NCI-H146 (cell line): ENCODE results near the gene RASSF1.

Source experiments
- DNase-seq: peaks from one replicate; lab custom pipeline; 2025; lab: John Stamatoyannopoulos, UW

RASSF1 gene

GRCh38 chr3:50365080-50365841 lies 24.6 kb upstream of the RASSF1 start:
- DNase-seq = peak; percentile 87

GRCh38 chr3:50364573-50365079 lies 24.0 kb upstream of the RASSF1 start:
- DNase-seq = no peak

DNA sequence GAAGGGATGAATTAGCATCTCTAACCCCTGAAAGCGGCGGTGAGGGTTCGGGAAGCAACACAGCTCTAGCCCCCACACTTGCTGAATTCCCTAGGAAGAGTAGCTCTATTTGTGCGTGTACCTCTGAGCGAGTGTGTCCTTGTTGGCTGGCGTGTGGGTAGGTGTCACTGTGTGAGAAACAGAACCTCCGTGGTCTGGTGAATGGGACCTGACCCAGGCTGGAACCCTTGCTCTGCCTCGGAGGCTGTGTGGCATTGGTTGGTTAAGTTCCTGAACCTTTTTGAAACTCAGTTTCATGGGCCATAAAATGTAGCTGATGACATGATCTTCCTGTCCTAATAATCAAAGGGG lies 19.1 kb upstream of the RASSF1 start:
- no peak for DNase-seq

DNA sequence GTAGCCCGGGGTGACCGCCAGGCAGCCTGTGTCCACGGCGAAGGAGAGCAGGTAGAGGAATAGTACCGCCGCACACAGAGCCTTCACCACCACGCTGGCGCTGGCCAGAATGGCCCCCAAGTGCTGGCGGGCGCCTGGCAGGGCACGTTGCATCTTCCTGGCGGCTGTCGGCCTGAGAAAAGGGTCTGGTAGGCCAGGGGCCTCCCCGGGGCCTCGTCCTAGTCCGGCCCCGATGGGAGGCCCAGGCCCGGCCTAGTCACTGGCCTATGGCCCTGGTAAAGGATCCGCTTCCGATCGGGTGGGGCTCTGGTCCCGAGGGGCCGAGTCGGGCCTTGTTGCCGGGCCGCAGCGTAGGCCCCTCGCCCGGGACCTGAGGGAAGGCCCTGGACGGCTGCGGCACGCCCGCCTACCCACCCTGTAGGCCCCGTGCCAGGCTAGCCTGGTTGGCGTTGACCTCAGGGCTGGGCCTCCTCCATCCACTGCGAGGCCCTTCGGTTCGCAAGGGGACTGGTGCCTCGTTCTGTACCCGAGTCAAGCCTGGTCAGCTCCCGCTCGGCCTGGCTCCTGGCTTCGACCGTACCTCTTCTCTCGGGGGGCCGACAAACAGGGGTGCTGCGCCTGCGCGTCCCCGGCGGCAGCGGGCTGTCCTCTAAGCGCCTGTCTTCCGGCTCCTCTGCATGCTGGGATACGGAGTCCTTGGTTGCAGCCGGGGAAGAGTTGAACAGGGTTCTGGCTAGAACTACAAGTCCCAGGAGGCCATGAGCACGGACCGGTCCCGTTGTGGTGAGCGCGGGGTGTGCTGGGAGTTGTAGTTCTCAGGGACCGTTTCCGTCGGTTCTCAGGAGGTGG lies 18.5 kb upstream of the RASSF1 start, which contains the start of gene TMEM115:
TSS of gene TMEM115 (minus strand) at position 611 of the 849 bp plus-strand sequence. CDS start at position 153, 458 bp downstream.
- DNase-seq = peak; percentile 96

GRCh38 chr3:50358355-50358910 lies 17.8 kb upstream of the RASSF1 start:
- no peak for DNase-seq

DNA sequence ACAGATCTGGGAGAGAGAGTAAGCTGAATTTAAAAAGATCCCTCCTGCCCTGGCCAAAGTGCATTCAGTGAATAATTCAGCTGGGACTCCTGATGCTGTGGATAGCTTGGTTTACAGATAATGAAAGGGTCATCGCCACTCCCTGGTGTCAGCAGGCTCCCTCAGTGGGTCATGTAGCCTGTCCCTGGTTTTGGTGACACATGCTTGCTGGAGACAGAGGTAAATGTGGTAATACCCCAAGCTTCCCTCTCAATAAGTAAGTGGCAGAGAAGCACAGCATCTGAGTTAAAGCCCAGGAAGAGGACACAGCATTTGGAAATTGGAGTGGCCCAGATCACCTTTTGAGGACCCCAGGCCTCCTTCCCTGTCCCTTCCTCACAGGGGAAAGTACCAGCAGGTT lies 16.8 kb upstream of the RASSF1 start:
- DNase-seq = no peak

DNA sequence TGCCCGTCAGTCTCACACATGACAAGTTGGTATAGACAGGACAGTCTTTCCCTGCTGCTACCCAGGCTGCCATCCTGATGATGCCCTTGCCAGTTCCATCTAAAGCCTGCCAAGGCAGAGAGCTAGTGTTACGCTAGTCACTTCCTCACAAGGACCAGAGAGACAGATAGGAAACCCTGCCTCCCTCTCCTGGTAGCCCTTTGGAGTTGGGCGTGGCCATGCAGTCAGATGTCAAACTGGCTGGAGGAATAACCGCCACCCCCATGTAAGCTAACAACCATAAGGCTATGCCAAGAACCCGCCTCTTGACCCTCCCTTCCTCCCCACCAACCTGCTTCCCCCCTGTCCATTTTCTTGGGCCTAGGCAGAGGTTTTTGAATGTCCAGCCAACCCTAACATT lies 15.9 kb upstream of the RASSF1 start:
- no peak for DNase-seq

GRCh38 chr3:50355829-50356552 lies 15.4 kb upstream of the RASSF1 start:
- DNase-seq = no peak

DNA sequence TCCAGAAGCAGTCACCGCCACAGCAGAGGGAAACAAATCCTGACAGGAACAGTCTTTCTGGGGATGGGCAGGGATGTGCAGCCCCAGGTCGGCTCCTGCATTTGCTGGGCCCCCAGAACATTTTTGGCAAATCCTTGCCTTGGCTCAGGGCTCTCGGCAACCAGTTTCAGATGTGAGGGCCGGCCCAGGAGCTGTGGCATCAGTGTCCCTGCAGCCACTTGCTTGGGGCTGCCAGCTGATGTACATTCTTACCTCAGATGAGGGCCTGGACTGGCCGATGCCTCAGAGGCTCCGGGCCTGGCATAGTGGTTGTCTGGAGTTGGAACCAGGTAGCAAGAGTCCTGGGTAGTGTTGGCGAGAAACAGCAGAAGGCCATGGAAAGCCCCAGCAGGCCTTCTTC lies 14.2 kb upstream of the RASSF1 start:
- no peak for DNase-seq

- DNase-seq = no peak
These were observed 13.6 kb upstream of the RASSF1 start for GRCh38 chr3:50354186-50354764.

DNA sequence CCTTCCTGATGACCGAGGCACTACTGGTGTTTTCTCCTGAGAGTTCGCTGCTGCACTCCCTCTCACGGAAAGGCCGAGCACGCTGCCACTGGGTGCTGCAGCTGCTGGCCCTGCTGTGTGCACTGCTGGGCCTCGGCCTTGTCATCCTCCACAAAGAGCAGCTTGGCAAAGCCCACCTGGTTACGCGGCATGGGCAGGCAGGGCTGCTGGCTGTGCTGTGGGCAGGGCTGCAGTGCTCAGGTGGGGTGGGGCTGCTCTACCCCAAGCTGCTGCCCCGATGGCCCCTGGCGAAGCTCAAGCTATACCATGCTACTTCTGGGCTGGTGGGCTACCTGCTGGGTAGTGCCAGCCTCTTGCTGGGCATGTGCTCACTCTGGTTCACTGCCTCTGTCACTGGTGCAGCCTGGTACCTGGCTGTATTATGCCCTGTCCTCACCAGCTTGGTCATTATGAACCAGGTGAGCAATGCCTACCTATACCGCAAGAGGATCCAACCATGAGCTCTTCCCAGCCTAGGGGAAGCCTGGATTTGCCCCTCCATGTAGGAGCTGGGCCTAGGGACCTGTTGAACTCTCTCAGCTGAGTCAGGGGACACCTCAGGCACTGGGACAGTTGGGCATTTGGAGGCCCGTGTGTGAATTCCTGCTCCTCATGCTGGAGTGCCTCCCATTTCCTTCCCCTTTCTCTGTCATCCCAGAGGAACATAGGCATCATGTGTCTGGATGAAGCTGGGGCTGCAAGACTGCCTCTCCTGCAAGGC lies 12.8 kb upstream of the RASSF1 start:
- no peak for DNase-seq

- DNase-seq = no peak
These were observed 12.1 kb upstream of the RASSF1 start for GRCh38 chr3:50352781-50353180.

DNA sequence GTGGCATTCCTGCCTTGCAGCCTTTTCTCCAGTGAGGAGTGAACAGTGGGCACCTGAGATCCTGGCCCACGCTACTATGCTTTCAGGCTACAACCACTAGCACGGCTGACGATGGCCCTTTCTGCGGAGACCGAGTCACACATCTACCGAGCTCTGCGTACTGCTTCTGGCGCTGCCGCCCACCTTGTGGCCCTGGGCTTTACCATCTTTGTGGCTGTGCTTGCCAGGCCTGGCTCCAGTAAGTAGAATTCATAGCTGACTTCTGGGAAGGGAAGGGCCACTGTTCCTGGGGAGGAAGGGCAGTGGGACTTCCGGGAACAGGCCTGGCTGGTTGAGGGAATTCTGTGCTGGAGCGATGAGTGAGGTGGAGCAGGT lies 10.7 kb upstream of the RASSF1 start:
- no peak for DNase-seq

DNA sequence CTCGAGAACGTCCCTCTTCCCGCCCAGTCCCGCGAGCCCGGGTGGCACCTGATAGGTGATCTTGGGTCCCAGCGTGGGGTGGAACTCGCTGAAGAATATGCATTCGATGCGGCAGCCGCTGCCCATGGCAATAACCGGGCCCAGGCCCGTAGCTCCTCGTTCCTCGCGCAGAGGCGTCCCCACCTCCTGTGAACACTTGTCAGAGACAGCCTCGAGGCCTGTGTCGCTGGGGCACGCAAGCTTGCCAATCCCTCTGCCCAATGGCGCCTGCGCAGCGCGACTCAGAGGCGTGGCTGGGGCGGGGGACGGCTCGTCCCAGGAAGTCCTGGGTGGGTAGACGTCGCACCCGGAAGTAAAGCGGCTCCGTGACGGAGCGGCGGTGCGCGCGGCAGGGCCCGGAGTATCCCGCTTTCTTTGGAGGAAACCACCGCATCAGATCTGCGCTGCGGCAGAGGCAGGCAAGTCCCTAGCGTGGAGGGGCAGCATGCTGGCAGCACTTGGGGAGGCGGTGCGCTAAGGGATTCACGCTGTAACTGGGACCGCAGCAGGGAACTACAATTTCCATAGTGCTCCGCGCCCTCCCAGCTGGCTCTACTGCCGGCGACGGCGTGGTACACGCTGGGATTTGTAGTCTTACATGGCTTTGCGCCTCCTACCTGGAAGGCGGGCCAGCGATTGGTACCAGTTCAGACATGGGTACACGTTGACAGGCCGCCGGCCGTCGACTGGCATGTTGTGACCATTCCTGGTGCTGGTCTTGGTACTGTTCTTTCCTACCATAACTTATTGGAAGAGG lies 10.1 kb upstream of the RASSF1 start, which contains the start of the genes CYB561D2 and NPRL2:
TSS of gene CYB561D2 (plus strand) at position 336 of the 796 bp plus-strand sequence. CDS start 572 bp downstream, outside the sequence.
TSS of gene NPRL2 (minus strand) at position 249 of the 796 bp plus-strand sequence. CDS start at position 126, 123 bp downstream.
- DNase-seq = peak; percentile 90

GRCh38 chr3:50350213-50350526 lies 9.5 kb upstream of the RASSF1 start:
- no peak for DNase-seq

- peak; percentile 72 for DNase-seq
These were observed 6.7 kb upstream of the RASSF1 start for GRCh38 chr3:50347187-50347813.

DNA sequence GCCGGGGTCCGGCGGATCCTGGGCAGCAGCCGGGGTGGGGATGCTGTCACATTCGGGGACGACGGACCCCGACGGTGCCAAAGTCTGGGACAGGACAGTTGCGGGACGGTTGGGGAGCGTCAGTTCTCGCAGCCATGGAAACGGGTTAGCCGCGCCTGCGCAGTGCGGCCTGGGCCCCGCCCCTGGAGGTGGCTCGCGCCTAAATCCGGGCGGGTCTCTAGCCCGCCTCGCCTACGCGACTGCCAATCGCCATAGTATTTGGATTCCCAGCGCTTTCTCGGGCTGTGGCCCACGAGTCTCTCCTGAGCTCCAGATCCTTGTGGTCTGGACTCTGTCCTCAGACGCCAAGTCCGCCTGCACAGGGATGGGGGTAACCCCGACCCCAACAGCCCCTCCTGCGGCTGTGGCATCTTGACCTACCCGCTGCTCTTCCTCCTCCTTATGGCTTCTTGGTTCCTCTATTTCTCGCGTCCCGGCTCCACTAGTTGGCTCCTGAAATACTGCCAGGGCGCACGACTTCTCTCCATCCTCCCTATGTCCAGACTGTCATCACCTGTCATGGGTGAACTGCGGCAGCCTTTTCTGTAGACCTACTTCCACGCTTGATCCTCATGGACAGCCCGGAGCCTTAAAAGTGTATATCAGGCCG lies 5.1 kb upstream of the RASSF1 start, which contains the start of gene ZMYND10:
TSS of gene ZMYND10 (minus strand) at position 147 of the 649 bp plus-strand sequence. CDS start 153 bp downstream, outside the sequence.
- peak; percentile 64 for DNase-seq

DNA sequence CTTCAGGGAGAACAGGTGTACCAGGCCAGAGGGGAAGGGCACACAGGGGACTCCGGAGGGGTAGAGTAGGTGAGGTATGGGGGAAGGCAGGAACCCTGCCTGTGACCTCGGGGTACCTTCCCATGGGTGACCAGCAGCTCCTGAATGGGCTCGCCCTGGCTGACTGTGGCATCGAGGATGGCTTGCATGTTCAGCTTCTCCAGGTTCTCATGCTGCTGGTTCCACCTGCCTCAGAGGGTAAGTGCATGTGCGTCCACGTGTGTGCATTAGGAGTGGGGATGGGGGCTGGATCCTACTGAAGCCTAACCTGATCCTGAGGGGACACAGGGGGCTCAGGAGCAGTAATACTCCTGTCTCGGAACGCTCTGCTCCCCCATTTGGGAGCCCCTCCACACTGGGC lies 4.4 kb upstream of the RASSF1 start:
- DNase-seq = no peak
